HepG2 (cell line): ENCODE results near the gene ZBTB22. TPM values are rescaled to one million over a fixed set of nuclear protein-coding genes. Genes with fewer than 3 reads are reported as not detected.
A peak's percentile ranks its signal among the peaks of the same experiment; 100 is the strongest.

Experiments used
- BHLHE40 ChIP-seq: IDR thresholded peaks from 2 replicates; pipeline ENCODE4 v1.6.1; 2011; ENCODE audit warnings: low read length, improper control_type of control experiment
- EZH2 ChIP-seq: conservative IDR thresholded peaks from 2 replicates; pipeline ENCODE4 v1.6.1; 2012; ENCODE audit warnings: mild to moderate bottlenecking, low read depth, low read length, moderate library complexity
- GATAD2A ChIP-seq: IDR thresholded peaks from 2 replicates; pipeline ENCODE4 v1.6.1; 2016
- JUND ChIP-seq: sonication (generic); formaldehyde crosslinking; IDR thresholded peaks from 2 replicates; pipeline ENCODE4 v1.8.0; 2022; ENCODE audit warnings: mild to moderate bottlenecking, missing genetic modification reagents
- KLF16 ChIP-seq, 2 experiments: sonication (generic) in 1 of 2; formaldehyde crosslinking in 1 of 2; IDR thresholded peaks; 2 replicates each; pipeline versions ENCODE4 v1.6.1 to v1.8.0; 2016 to 2023; ENCODE audit warnings: missing genetic modification reagents in 2 of 2, missing compliant biosample characterization in 1 of 2
- NR2C2 ChIP-seq: sonication (generic); formaldehyde crosslinking; IDR thresholded peaks from 2 replicates; pipeline ENCODE4 v1.4.0; 2020; ENCODE audit warnings: missing genetic modification reagents, mild to moderate bottlenecking, moderate library complexity, borderline replicate concordance
- RFX3 ChIP-seq: IDR thresholded peaks from 2 replicates; pipeline ENCODE4 v1.6.1; 2016; ENCODE audit warnings: missing biosample characterization, missing genetic modification reagents
- RXRB ChIP-seq: IDR thresholded peaks from 2 replicates; pipeline ENCODE4 v1.6.1; 2016; ENCODE audit warnings: borderline replicate concordance, missing genetic modification reagents, missing compliant biosample characterization
- ZFX ChIP-seq: sonication (generic); formaldehyde crosslinking; IDR thresholded peaks from 2 replicates; pipeline ENCODE4 v1.4.0; 2020; ENCODE audit warnings: mild to moderate bottlenecking, low read depth, missing genetic modification reagents, moderate library complexity
- ZNF350 ChIP-seq: sonication (generic); formaldehyde crosslinking; IDR thresholded peaks from 2 replicates; pipeline ENCODE4 v1.4.0; 2020; ENCODE audit warnings: mild to moderate bottlenecking, low read depth, missing genetic modification reagents, borderline replicate concordance
- ZNF652 ChIP-seq: IDR thresholded peaks from 2 replicates; pipeline ENCODE4 v1.6.1; 2016; ENCODE audit warnings: low read depth, borderline replicate concordance
- polyA plus RNA-seq, 8 experiments: library from polyadenylated mRNA; depleted of rRNA in 3 of 8; stranded (reverse) in 7 of 8; unstranded in 1 of 8; fragments of >200 nt; fragmentation: Illumina TruSeq in 4 of 8; extraction: Trizol in 4 of 8; gene quantifications; 2 replicates each; pipeline versions ENCODE4 v1.2.1 to v1.2.3, GENCODE V29; 2011 to 2016; ENCODE audit warnings: low read depth in 4 of 8, missing spikeins in 1 of 8, mixed read lengths in 1 of 8; ENCODE audit not compliant: insufficient read depth in 1 of 8
- total RNA-seq, 5 experiments: library from RNA; depleted of rRNA; stranded (reverse); fragments of >200 nt; fragmentation: Illumina TruSeq; extraction: Trizol; gene quantifications; 2 replicates each; pipeline ENCODE4 v1.2.3, GENCODE V29; 2016; ENCODE audit warnings: low read depth in 1 of 5
- TF ChIP-seq, protein P1 (sequence below): sonication (generic); formaldehyde crosslinking; IDR thresholded peaks from 2 replicates; pipeline ENCODE4 v1.9.0; 2021; ENCODE audit warnings: mild to moderate bottlenecking, missing genetic modification reagents
- TF ChIP-seq, protein P2 (sequence below): sonication (generic); formaldehyde crosslinking; IDR thresholded peaks from 2 replicates; pipeline ENCODE4 v1.5.1; 2020; ENCODE audit warnings: mild to moderate bottlenecking, missing genetic modification reagents, borderline replicate concordance
- TF ChIP-seq, protein P3 (sequence below): sonication (generic); formaldehyde crosslinking; IDR thresholded peaks from 2 replicates; pipeline ENCODE4 v1.9.0; 2022; ENCODE audit warnings: missing genetic modification reagents, mild to moderate bottlenecking, borderline replicate concordance

The ZBTB22 gene
- total and polyA plus RNA-seq, 2 of the 13 experiments (the other 11 are each of a cell fraction or from before 2014, with no cell fraction given): 8.0 to 10.6 TPM

DNA sequence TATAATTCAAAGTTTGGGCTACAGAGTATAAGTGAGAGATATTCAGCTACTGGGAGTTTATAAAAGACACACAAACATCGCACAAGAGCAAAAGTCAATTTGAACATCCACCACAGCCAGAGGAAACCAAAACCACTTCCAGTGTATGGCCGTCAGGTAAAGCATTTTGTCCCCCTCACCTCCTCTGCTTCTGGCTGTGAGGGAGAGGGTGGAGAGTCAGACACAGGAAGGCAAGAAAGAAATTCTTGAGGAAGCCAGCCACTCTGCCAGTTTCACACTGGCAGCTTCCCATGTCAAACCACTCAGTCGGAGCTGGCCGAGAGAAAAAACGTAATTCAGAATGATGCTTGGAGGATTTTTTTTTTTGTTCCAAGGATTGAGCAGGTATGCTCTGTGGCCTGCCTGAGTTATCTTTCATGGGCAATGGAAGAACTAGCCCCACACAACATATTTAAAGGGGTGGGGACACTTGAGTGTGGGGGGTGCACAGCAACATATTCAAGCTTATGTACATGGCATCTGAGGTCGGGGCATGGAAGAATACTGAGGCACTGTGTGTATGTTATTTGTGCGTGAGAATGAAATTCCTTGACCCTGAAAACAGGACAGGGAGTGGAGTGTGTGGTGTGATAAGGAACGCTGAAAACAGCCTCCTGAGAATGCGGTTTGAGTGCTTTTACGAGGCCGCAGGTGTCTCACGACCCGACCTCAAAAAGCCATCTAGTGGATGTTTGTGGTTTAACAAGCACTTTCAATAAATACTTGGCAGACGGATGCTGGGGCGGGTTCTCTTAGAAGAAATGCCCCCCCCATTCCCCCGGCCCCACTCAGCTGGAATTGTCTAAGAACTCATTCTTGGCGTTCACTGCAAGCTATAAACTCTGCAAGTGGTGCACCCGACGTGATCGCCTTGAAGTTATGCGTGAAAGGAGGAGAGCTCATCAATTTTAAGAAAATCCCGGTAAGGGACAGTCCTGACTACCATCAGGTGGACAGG lies 27.5 kb upstream of the ZBTB22 start (continued):
- TF ChIP-seq KLF16 (CRISPR knock-in tag; IDR thresholded peaks at IDR 0.05): 0 out of 4 replicates have a peak, but pooled peaks of 1 of the 2 experiments have one; percentile 21
- TF ChIP-seq GATAD2A: no peak
- peak; percentile 24; the same call in 1 of the 2 replicates for TF ChIP-seq RXRB (CRISPR knock-in tag)
- no peak for TF ChIP-seq NR2C2 (CRISPR knock-in tag)
- peak; percentile 37; the same call in 1 of the 2 replicates for TF ChIP-seq ZFX (CRISPR knock-in tag)
- TF ChIP-seq, protein P1, sequence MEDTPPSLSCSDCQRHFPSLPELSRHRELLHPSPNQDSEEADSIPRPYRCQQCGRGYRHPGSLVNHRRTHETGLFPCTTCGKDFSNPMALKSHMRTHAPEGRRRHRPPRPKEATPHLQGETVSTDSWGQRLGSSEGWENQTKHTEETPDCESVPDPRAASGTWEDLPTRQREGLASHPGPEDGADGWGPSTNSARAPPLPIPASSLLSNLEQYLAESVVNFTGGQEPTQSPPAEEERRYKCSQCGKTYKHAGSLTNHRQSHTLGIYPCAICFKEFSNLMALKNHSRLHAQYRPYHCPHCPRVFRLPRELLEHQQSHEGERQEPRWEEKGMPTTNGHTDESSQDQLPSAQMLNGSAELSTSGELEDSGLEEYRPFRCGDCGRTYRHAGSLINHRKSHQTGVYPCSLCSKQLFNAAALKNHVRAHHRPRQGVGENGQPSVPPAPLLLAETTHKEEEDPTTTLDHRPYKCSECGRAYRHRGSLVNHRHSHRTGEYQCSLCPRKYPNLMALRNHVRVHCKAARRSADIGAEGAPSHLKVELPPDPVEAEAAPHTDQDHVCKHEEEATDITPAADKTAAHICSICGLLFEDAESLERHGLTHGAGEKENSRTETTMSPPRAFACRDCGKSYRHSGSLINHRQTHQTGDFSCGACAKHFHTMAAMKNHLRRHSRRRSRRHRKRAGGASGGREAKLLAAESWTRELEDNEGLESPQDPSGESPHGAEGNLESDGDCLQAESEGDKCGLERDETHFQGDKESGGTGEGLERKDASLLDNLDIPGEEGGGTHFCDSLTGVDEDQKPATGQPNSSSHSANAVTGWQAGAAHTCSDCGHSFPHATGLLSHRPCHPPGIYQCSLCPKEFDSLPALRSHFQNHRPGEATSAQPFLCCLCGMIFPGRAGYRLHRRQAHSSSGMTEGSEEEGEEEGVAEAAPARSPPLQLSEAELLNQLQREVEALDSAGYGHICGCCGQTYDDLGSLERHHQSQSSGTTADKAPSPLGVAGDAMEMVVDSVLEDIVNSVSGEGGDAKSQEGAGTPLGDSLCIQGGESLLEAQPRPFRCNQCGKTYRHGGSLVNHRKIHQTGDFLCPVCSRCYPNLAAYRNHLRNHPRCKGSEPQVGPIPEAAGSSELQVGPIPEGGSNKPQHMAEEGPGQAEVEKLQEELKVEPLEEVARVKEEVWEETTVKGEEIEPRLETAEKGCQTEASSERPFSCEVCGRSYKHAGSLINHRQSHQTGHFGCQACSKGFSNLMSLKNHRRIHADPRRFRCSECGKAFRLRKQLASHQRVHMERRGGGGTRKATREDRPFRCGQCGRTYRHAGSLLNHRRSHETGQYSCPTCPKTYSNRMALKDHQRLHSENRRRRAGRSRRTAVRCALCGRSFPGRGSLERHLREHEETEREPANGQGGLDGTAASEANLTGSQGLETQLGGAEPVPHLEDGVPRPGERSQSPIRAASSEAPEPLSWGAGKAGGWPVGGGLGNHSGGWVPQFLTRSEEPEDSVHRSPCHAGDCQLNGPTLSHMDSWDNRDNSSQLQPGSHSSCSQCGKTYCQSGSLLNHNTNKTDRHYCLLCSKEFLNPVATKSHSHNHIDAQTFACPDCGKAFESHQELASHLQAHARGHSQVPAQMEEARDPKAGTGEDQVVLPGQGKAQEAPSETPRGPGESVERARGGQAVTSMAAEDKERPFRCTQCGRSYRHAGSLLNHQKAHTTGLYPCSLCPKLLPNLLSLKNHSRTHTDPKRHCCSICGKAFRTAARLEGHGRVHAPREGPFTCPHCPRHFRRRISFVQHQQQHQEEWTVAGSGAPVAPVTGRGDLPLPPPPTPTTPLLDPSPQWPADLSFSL (CRISPR knock-in tag): no peak
- TF ChIP-seq, protein P2, sequence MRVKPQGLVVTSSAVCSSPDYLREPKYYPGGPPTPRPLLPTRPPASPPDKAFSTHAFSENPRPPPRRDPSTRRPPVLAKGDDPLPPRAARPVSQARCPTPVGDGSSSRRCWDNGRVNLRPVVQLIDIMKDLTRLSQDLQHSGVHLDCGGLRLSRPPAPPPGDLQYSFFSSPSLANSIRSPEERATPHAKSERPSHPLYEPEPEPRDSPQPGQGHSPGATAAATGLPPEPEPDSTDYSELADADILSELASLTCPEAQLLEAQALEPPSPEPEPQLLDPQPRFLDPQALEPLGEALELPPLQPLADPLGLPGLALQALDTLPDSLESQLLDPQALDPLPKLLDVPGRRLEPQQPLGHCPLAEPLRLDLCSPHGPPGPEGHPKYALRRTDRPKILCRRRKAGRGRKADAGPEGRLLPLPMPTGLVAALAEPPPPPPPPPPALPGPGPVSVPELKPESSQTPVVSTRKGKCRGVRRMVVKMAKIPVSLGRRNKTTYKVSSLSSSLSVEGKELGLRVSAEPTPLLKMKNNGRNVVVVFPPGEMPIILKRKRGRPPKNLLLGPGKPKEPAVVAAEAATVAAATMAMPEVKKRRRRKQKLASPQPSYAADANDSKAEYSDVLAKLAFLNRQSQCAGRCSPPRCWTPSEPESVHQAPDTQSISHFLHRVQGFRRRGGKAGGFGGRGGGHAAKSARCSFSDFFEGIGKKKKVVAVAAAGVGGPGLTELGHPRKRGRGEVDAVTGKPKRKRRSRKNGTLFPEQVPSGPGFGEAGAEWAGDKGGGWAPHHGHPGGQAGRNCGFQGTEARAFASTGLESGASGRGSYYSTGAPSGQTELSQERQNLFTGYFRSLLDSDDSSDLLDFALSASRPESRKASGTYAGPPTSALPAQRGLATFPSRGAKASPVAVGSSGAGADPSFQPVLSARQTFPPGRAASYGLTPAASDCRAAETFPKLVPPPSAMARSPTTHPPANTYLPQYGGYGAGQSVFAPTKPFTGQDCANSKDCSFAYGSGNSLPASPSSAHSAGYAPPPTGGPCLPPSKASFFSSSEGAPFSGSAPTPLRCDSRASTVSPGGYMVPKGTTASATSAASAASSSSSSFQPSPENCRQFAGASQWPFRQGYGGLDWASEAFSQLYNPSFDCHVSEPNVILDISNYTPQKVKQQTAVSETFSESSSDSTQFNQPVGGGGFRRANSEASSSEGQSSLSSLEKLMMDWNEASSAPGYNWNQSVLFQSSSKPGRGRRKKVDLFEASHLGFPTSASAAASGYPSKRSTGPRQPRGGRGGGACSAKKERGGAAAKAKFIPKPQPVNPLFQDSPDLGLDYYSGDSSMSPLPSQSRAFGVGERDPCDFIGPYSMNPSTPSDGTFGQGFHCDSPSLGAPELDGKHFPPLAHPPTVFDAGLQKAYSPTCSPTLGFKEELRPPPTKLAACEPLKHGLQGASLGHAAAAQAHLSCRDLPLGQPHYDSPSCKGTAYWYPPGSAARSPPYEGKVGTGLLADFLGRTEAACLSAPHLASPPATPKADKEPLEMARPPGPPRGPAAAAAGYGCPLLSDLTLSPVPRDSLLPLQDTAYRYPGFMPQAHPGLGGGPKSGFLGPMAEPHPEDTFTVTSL (CRISPR knock-in tag): no peak
- TF ChIP-seq EZH2: 0 out of 2 replicates have a peak, but pooled peaks have one; percentile 52
- TF ChIP-seq JUND (CRISPR knock-in tag): no peak
- no peak for TF ChIP-seq RFX3
- TF ChIP-seq ZNF350 (CRISPR knock-in tag): no peak
- TF ChIP-seq, protein P3, sequence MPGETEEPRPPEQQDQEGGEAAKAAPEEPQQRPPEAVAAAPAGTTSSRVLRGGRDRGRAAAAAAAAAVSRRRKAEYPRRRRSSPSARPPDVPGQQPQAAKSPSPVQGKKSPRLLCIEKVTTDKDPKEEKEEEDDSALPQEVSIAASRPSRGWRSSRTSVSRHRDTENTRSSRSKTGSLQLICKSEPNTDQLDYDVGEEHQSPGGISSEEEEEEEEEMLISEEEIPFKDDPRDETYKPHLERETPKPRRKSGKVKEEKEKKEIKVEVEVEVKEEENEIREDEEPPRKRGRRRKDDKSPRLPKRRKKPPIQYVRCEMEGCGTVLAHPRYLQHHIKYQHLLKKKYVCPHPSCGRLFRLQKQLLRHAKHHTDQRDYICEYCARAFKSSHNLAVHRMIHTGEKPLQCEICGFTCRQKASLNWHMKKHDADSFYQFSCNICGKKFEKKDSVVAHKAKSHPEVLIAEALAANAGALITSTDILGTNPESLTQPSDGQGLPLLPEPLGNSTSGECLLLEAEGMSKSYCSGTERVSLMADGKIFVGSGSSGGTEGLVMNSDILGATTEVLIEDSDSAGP (CRISPR knock-in tag): no peak
- no peak for TF ChIP-seq BHLHE40
- TF ChIP-seq ZNF652 (CRISPR knock-in tag): no peak
